Karpas-422 (cell line): ENCODE data around the gene MORN4. TPM values are rescaled to one million over a fixed set of nuclear protein-coding genes. Genes with fewer than 3 reads are reported as not detected.
"Not testable (repeated sequence)": the region's sequence is repeated elsewhere in the genome, so short reads cannot be mapped to it uniquely, and the experiment has no call there.

Experiments
- DNase-seq: peaks from one replicate; pipeline ENCODE4 v3.0.0-alpha.2; 2015
- H2AFZ ChIP-seq: fragments of 200-600 bp; sonication (generic); 2 replicates; pipeline ENCODE4 v1.6.1; 2014; ENCODE audit warnings: antibody characterized with exemption, low read length, mixed read lengths
- H3K27ac ChIP-seq: fragments of 200-600 bp; sonication (generic); 2 replicates; pipeline ENCODE4 v1.5.1; 2014; ENCODE audit warnings: mild to moderate bottlenecking, low read length, moderate library complexity
- H3K27me3 ChIP-seq: fragments of 200-600 bp; sonication (generic); 2 replicates; pipeline ENCODE4 v1.6.1; 2014; ENCODE audit warnings: low read length, mixed read lengths
- H3K36me3 ChIP-seq: fragments of 200-600 bp; sonication (generic); 2 replicates; pipeline ENCODE4 v1.6.1; 2014; ENCODE audit warnings: low read length, mixed read lengths; ENCODE audit not compliant: insufficient read depth
- H3K4me1 ChIP-seq: fragments of 200-600 bp; sonication (generic); 2 replicates; pipeline ENCODE4 v1.6.1; 2014; ENCODE audit warnings: mild to moderate bottlenecking, low read length, mixed read lengths
- H3K4me2 ChIP-seq: fragments of 200-600 bp; sonication (generic); 2 replicates; pipeline ENCODE4 v1.6.1; 2014; ENCODE audit warnings: low read length, low read depth, mild to moderate bottlenecking; ENCODE audit not compliant: poor library complexity, severe bottlenecking
- H3K4me3 ChIP-seq: fragments of 200-600 bp; sonication (generic); 2 replicates; pipeline ENCODE4 v1.5.1; 2014; ENCODE audit warnings: mild to moderate bottlenecking, antibody characterized with exemption, low read length, mixed read lengths
- H3K79me2 ChIP-seq: fragments of 200-600 bp; sonication (generic); 2 replicates; pipeline ENCODE4 v1.6.1; 2014; ENCODE audit warnings: mild to moderate bottlenecking, low read length, mixed read lengths
- H3K9ac ChIP-seq: fragments of 200-600 bp; sonication (generic); 2 replicates; pipeline ENCODE4 v1.6.0; 2014; ENCODE audit warnings: low read length
- H3K9me2 ChIP-seq: fragments of 200-600 bp; sonication (generic), shearing (Covaris generic); replicated peaks from 2 replicates; pipeline ENCODE4 v1.6.0; 2014; ENCODE audit warnings: mild to moderate bottlenecking, low read length, moderate library complexity; ENCODE audit not compliant: insufficient read depth
- H3K9me3 ChIP-seq: fragments of 300-700, 200-600 bp; sonication (generic); 2 replicates; pipeline ENCODE4 v1.6.1; 2014; ENCODE audit warnings: low read length, mixed read lengths
- H4K20me1 ChIP-seq: fragments of 200-600 bp; sonication (generic); 2 replicates; pipeline ENCODE4 v1.6.1; 2014; ENCODE audit warnings: mild to moderate bottlenecking, antibody characterized with exemption, low read length, low read depth; ENCODE audit not compliant: insufficient read depth
- total RNA-seq: library from RNA; depleted of rRNA; stranded (reverse); fragments of >200 nt; shearing (Covaris generic); gene quantifications from 2 replicates; pipeline ENCODE4 v1.2.3, GENCODE V29; 2014; ENCODE audit warnings: low replicate concordance

MORN4 gene
- total RNA-seq, 1 experiment from 2014 or later: not detected

DNA sequence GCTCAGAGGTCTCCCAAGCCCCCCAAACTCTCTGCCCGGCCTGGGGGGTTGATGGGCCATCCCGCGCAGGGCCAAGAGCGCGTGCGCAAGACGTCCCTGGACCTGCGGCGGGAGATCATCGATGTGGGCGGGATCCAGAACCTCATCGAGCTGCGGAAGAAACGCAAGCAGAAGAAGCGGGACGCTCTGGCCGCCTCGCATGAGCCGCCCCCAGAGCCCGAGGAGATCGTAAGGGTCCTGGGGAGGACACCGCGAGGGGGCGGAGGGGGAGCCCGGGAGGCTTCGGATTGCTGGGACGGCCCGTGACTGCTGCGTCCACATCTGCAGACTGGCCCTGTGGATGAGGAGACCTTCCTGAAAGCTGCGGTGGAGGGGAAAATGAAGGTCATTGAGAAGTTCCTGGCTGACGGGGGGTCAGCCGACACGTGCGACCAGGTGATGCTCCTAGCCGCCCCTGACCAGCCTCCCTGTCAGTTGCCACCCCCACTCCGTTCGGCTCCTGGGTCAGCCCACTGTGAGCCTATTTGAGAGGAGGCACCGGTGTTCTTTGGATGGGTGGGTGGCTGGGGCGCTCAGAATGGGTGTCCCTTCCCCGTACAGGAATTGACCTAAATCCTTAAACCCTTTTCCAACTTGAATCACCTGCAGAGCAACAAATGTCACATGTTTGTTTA lies 55.0 kb downstream of the MORN4 start:
- H3K4me3 ChIP-seq: no peak overlapping the region
- no peak overlapping the region for H3K4me2 ChIP-seq
- DNase-seq: no peak
- no peak overlapping the region for H3K27ac ChIP-seq
- H3K36me3 ChIP-seq: no peaks in the 10 kb centered on the region
- H4K20me1 ChIP-seq: no peaks in the 10 kb centered on the region
- no peaks in the 10 kb centered on the region for H3K27me3 ChIP-seq
- H3K9me3 ChIP-seq: no peaks in the 10 kb centered on the region
- no peak overlapping the region for H2AFZ ChIP-seq
- no peaks in the 10 kb centered on the region for H3K4me1 ChIP-seq
- no peaks in the 10 kb centered on the region for H3K79me2 ChIP-seq
- H3K9me2 ChIP-seq: no peaks in the 10 kb centered on the region
- no peak overlapping the region for H3K9ac ChIP-seq

- no peaks in the 10 kb centered on the region for H3K9me3 ChIP-seq
- H4K20me1 ChIP-seq: no peaks in the 10 kb centered on the region
- no peaks in the 10 kb centered on the region for H3K79me2 ChIP-seq
- no peak for DNase-seq
- no peak overlapping the region for H2AFZ ChIP-seq
- no peaks in the 10 kb centered on the region for H3K27me3 ChIP-seq
- no peak overlapping the region for H3K9ac ChIP-seq
- no peak overlapping the region for H3K4me3 ChIP-seq
- no peaks in the 10 kb centered on the region for H3K4me1 ChIP-seq
- no peak overlapping the region for H3K27ac ChIP-seq
- no peaks in the 10 kb centered on the region for H3K36me3 ChIP-seq
- H3K4me2 ChIP-seq: no peak overlapping the region
- H3K9me2 ChIP-seq: no peaks in the 10 kb centered on the region
Observed at GRCh38 chr10:97577701-97578100, 55.6 kb downstream of the MORN4 start.

DNA sequence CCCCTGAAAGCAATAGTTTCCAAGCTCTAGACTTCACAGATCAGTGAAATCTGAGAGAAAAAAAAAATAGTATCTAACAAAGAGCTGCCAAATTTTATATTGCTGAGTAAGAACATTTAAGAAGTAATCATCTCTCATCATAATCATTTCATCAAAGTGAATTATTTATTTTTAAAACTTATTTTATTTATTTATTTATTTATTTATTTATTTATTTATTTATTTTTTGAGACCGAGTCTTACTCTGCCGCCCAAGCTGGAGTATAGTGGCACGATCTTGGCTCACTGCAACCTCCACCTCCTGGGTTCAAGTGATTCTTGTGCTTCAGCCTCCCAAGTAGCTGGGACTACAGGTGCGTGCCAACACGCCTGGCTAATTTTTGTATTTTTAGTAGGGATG lies 56.8 kb downstream of the MORN4 start:
- H3K79me2 ChIP-seq, H2AFZ ChIP-seq, H3K9me2 ChIP-seq, H3K27ac ChIP-seq, H3K4me1 ChIP-seq, H4K20me1 ChIP-seq, H3K4me3 ChIP-seq, H3K9ac ChIP-seq, DNase-seq, H3K9me3 ChIP-seq, H3K27me3 ChIP-seq, H3K4me2 ChIP-seq, H3K36me3 ChIP-seq: not testable (repeated sequence)

DNA sequence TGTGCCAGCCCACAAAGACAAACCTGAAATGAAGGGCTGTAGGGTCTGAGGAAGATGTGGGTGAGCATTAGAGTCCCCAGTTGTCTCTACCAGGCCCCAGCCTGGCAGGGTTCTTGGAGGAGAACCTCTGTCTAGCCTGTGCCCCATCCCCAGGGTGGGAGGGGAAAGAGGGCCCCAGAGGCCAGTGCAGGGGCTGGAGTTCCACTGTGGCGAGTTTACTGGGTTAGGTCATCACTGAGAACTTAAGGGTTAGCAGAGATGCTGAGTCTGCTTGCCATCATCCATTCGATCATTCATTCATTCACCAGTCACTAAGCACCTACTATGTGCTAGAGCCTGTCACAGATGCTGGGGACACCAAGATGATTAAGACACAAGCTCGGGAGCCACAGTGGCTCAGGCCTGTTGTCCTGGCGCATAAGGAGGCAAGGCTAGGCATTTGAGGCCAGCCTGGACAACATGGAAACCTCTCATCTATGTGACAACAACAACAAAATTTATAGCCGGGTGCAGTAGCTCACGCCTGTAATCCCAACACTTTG lies 58.1 kb downstream of the MORN4 start:
- Histone ChIP-seq H4K20me1 (no peaks in the 10 kb centered on the region), H3K36me3 (no peaks in the 10 kb centered on the region), H3K27ac (no peak overlapping the region), H3K9me2 (no peaks in the 10 kb centered on the region), H3K9ac (no peak overlapping the region), H3K9me3 (no peaks in the 10 kb centered on the region), H2AFZ (no peak overlapping the region), H3K4me3 (no peak overlapping the region), H3K4me2 (no peak overlapping the region), H3K79me2 (no peaks in the 10 kb centered on the region), H3K4me1 (no peaks in the 10 kb centered on the region), H3K27me3 (no peaks in the 10 kb centered on the region)
- DNase-seq: no peak

GRCh38 chr10:97574374-97575126 lies 58.8 kb downstream of the MORN4 start:
- Histone ChIP-seq H3K27me3 (no peaks in the 10 kb centered on the region), H3K4me3 (no peak overlapping the region), H3K9me3 (no peaks in the 10 kb centered on the region), H3K36me3 (no peaks in the 10 kb centered on the region), H3K9me2 (no peaks in the 10 kb centered on the region), H3K27ac (no peak overlapping the region), H3K9ac (no peak overlapping the region), H2AFZ (no peak overlapping the region), H3K79me2 (no peaks in the 10 kb centered on the region), H3K4me2 (no peak overlapping the region), H4K20me1 (no peaks in the 10 kb centered on the region), H3K4me1 (no peaks in the 10 kb centered on the region)
- no peak for DNase-seq

DNA sequence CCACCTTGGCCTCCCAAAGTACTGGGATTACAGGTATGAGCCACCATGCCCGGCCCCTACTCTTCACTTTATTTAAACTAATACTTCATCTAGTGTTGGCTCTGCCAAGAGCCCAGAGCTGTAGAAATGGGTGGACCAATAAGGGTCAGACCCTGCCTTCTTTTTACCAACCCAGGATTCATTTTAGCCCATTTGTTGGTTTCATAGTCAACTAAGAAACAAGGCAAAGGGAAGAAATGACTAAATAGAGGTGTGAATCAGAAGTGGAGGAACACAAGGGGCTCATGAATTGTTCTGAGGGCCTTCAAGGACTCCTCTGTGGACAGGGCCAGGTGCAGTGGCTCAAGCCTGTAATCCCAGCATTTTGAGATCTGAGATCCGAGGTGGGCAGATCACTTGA lies 59.6 kb downstream of the MORN4 start:
- H3K36me3 ChIP-seq: no peaks in the 10 kb centered on the region
- no peak overlapping the region for H3K27ac ChIP-seq
- no peak overlapping the region for H3K4me2 ChIP-seq
- H3K27me3 ChIP-seq: no peaks in the 10 kb centered on the region
- no peaks in the 10 kb centered on the region for H3K4me1 ChIP-seq
- no peak for DNase-seq
- H3K9me2 ChIP-seq: no peaks in the 10 kb centered on the region
- no peak overlapping the region for H3K9ac ChIP-seq
- no peaks in the 10 kb centered on the region for H3K79me2 ChIP-seq
- no peaks in the 10 kb centered on the region for H3K9me3 ChIP-seq
- H3K4me3 ChIP-seq: no peak overlapping the region
- no peak overlapping the region for H2AFZ ChIP-seq
- H4K20me1 ChIP-seq: no peaks in the 10 kb centered on the region

- no peaks in the 10 kb centered on the region for H3K27me3 ChIP-seq
- no peak overlapping the region for H3K4me3 ChIP-seq
- no peaks in the 10 kb centered on the region for H3K4me1 ChIP-seq
- H3K9ac ChIP-seq: no peak overlapping the region
- H3K79me2 ChIP-seq: no peaks in the 10 kb centered on the region
- no peak overlapping the region for H3K27ac ChIP-seq
- H3K36me3 ChIP-seq: no peaks in the 10 kb centered on the region
- H3K9me3 ChIP-seq: no peaks in the 10 kb centered on the region
- no peak overlapping the region for H2AFZ ChIP-seq
- no peak for DNase-seq
- no peak overlapping the region for H3K4me2 ChIP-seq
- H3K9me2 ChIP-seq: no peaks in the 10 kb centered on the region
- H4K20me1 ChIP-seq: no peaks in the 10 kb centered on the region
Observed at GRCh38 chr10:97573021-97573420, 60.3 kb downstream of the MORN4 start.

GRCh38 chr10:97572214-97572989 lies 60.9 kb downstream of the MORN4 start, which contains the start of gene ANKRD2:
TSS of gene ANKRD2 (plus strand) at chr10:97572779. CDS start at chr10:97572789, 10 bp downstream.
- Histone ChIP-seq H2AFZ (no peak within 1 kb of the TSS), H3K9me3 (no peaks in the 10 kb centered on the region), H3K4me1 (no peaks in the 10 kb centered on the region), H4K20me1 (no peaks in the 10 kb centered on the region), H3K27me3 (no peaks in the 10 kb centered on the region), H3K9ac (no peak within 1 kb of the TSS), H3K27ac (no peak within 1 kb of the TSS), H3K4me2 (no peak within 1 kb of the TSS), H3K36me3 (no peaks in the 10 kb centered on the region), H3K79me2 (no peaks in the 10 kb centered on the region), H3K4me3 (no peak within 1 kb of the TSS), H3K9me2 (no peaks in the 10 kb centered on the region)
- DNase-seq: peak; percentile 72
